SK-N-MC (cell line): ENCODE data around the gene NOG.

ENCODE experiments used
- EZH2 ChIP-seq: fragments of 200-600 bp; sonication (generic); IDR thresholded peaks from one replicate; pipeline ENCODE4 v1.6.1; 2017; ENCODE audit warnings: antibody characterized with exemption
- POLR2AphosphoS5 ChIP-seq: IDR thresholded peaks from 2 replicates; pipeline ENCODE4 v1.6.1; 2012; ENCODE audit warnings: mild to moderate bottlenecking, low read depth, low read length, borderline replicate concordance

- TF ChIP-seq EZH2 (no peak), POLR2AphosphoS5 (no peak)
Measured at GRCh38 chr17:56596691-56597494, 3.4 kb downstream of the NOG start.
